Neural progenitor cell (in vitro differentiated cells): ENCODE data around the gene UNC5A. TPM values are rescaled to one million over a fixed set of nuclear protein-coding genes. Genes with fewer than 3 reads are reported as not detected.

Source experiments
- DNase-seq: peaks from one replicate; pipeline ENCODE4 v3.0.0-alpha.2; 2016; ENCODE audit warnings: low spot score
- H2AFZ ChIP-seq: fragments of 200-600 bp; sonication (generic); replicated peaks from 2 replicates; pipeline ENCODE4 v1.6.1; 2016; ENCODE audit warnings: antibody characterized with exemption
- H3F3A ChIP-seq: fragments of 200-600 bp; sonication (generic); 2 replicates; pipeline ENCODE4 v1.6.1; 2016; ENCODE audit warnings: antibody characterized with exemption, low read depth
- H3K27ac ChIP-seq: fragments of 200-600 bp; sonication (generic); 2 replicates; pipeline ENCODE4 v1.5.1; 2016; ENCODE audit warnings: mild to moderate bottlenecking
- H3K27me3 ChIP-seq: fragments of 200-600 bp; sonication (generic); 2 replicates; pipeline ENCODE4 v1.6.1; 2016; ENCODE audit warnings: mild to moderate bottlenecking, moderate library complexity
- H3K36me3 ChIP-seq: fragments of 200-600 bp; sonication (generic); 2 replicates; pipeline ENCODE4 v1.5.1; 2016
- H3K4me1 ChIP-seq: fragments of 200-600 bp; sonication (generic); 2 replicates; pipeline ENCODE4 v1.6.1; 2016; ENCODE audit warnings: mixed run types
- H3K4me2 ChIP-seq: fragments of 200-600 bp; sonication (generic); 2 replicates; pipeline ENCODE4 v1.6.1; 2016
- H3K4me3 ChIP-seq: fragments of 200-600 bp; sonication (generic); 2 replicates; pipeline ENCODE4 v1.5.1; 2016
- H3K79me2 ChIP-seq: fragments of 200-600 bp; sonication (generic); 2 replicates; pipeline ENCODE4 v1.6.1; 2016; ENCODE audit warnings: low read depth
- H3K9ac ChIP-seq: fragments of 200-600 bp; sonication (generic); 2 replicates; pipeline ENCODE4 v1.6.1; 2016
- H3K9me3 ChIP-seq: fragments of 200-600 bp; sonication (generic); 2 replicates; pipeline ENCODE4 v1.5.1; 2016; ENCODE audit warnings: low read depth
- H4K20me1 ChIP-seq: fragments of 200-600 bp; sonication (generic); 2 replicates; pipeline ENCODE4 v1.6.1; 2016; ENCODE audit warnings: low read depth
- H3K27ac Mint-ChIP-seq: 3 replicates; pipeline ENCODE4 v1.8.0; 2021; ENCODE audit warnings: mixed read lengths
- H3K27me3 Mint-ChIP-seq: 2 replicates; pipeline ENCODE4 v1.8.0; 2022; ENCODE audit warnings: low read depth, mild to moderate bottlenecking, inconsistent platforms, moderate library complexity, mixed read lengths; ENCODE audit not compliant: insufficient read depth
- H3K36me3 Mint-ChIP-seq: 3 replicates; pipeline ENCODE4 v1.8.0; 2021; ENCODE audit warnings: mixed read lengths
- H3K4me1 Mint-ChIP-seq: 3 replicates; pipeline ENCODE4 v1.8.0; 2021; ENCODE audit warnings: mixed read lengths
- H3K4me3 Mint-ChIP-seq: 3 replicates; pipeline ENCODE4 v1.8.0; 2021; ENCODE audit warnings: mild to moderate bottlenecking, moderate library complexity, mixed read lengths
- H3K9me3 Mint-ChIP-seq: 3 replicates; pipeline ENCODE4 v1.8.0; 2020; ENCODE audit warnings: mixed read lengths
- CTCF ChIP-seq: fragments of 200-600 bp; sonication (generic); IDR thresholded peaks from 2 replicates; pipeline ENCODE4 v1.5.1; 2017; ENCODE audit warnings: antibody characterized with exemption, mild to moderate bottlenecking
- EZH2 ChIP-seq: fragments of 200-600 bp; sonication (generic); IDR thresholded peaks from 2 replicates; pipeline ENCODE4 v1.6.1; 2017; ENCODE audit warnings: antibody characterized with exemption, mild to moderate bottlenecking, moderate library complexity
- EZH2phosphoT487 ChIP-seq: fragments of 200-600 bp; sonication (generic); IDR thresholded peaks from 2 replicates; pipeline ENCODE4 v1.6.1; 2017; ENCODE audit warnings: antibody characterized with exemption
- total RNA-seq: library from RNA; depleted of rRNA; stranded (reverse); fragments of >200 nt; gene quantifications from 2 replicates; pipeline ENCODE4 v1.2.3, GENCODE V29; 2015; ENCODE audit warnings: low replicate concordance

Gene UNC5A
- total RNA-seq, 1 donor from 2014 or later, result 1.2 TPM

- H4K20me1 ChIP-seq, result peaks cover 3% of the 10 kb centered on the region
- H3K9me3 Mint-ChIP-seq, result no peaks in the 10 kb centered on the region
- H3K4me3 ChIP-seq, result peak overlapping the region; percentile 64
- peak overlapping the region; percentile 96 for H2AFZ ChIP-seq
- H3K9me3 ChIP-seq, result no peaks in the 10 kb centered on the region
- H3K4me2 ChIP-seq, result peak overlapping the region; percentile 91
- peaks cover 29% of the 10 kb centered on the region for H3K4me1 Mint-ChIP-seq
- H3K27me3 ChIP-seq, result peaks cover 7% of the 10 kb centered on the region
- H3K27ac ChIP-seq, result no peak overlapping the region
- peak overlapping the region; percentile 82 for H3K4me3 Mint-ChIP-seq
- H3F3A ChIP-seq, result peaks cover 30% of the 10 kb centered on the region
- no peaks in the 10 kb centered on the region for H3K36me3 Mint-ChIP-seq
- H3K79me2 ChIP-seq, result no peaks in the 10 kb centered on the region
- no peaks in the 10 kb centered on the region for H3K36me3 ChIP-seq
- peaks cover 51% of the 10 kb centered on the region for H3K27me3 Mint-ChIP-seq
- H3K4me1 ChIP-seq, result peaks cover 45% of the 10 kb centered on the region
- DNase-seq, result peak; percentile 89
- H3K9ac ChIP-seq, result no peak overlapping the region
- TF ChIP-seq EZH2phosphoT487 (no peak), CTCF (no peak), EZH2 (no peak)
- no peak overlapping the region for H3K27ac Mint-ChIP-seq
Observed at GRCh38 chr5:176817369-176817840, 7.0 kb downstream of the UNC5A start.

- peaks cover 2% of the 10 kb centered on the region for H3K27me3 ChIP-seq
- peak overlapping the region; percentile 80 for H3K4me3 Mint-ChIP-seq
- no peak overlapping the region for H3K9ac ChIP-seq
- H3K27ac Mint-ChIP-seq, result no peak overlapping the region
- peaks cover 42% of the 10 kb centered on the region for H3K4me1 ChIP-seq
- peak overlapping the region; percentile 64 for H3K4me3 ChIP-seq
- no peaks in the 10 kb centered on the region for H3K9me3 ChIP-seq
- H2AFZ ChIP-seq, result peak overlapping the region; percentile 96
- no peaks in the 10 kb centered on the region for H3K79me2 ChIP-seq
- peak; percentile 95 for DNase-seq
- H3K36me3 ChIP-seq, result no peaks in the 10 kb centered on the region
- H3K4me1 Mint-ChIP-seq, result peaks cover 34% of the 10 kb centered on the region
- H4K20me1 ChIP-seq, result no peaks in the 10 kb centered on the region
- no peaks in the 10 kb centered on the region for H3K9me3 Mint-ChIP-seq
- H3K4me2 ChIP-seq, result peak overlapping the region; percentile 91
- peaks cover 30% of the 10 kb centered on the region for H3F3A ChIP-seq
- H3K27me3 Mint-ChIP-seq, result peaks cover 53% of the 10 kb centered on the region
- TF ChIP-seq EZH2 (peak; percentile 18), CTCF (peak; percentile 65), EZH2phosphoT487 (no peak)
- H3K27ac ChIP-seq, result no peak overlapping the region
- H3K36me3 Mint-ChIP-seq, result no peaks in the 10 kb centered on the region
Observed at GRCh38 chr5:176817841-176818377, 7.5 kb downstream of the UNC5A start.

DNA sequence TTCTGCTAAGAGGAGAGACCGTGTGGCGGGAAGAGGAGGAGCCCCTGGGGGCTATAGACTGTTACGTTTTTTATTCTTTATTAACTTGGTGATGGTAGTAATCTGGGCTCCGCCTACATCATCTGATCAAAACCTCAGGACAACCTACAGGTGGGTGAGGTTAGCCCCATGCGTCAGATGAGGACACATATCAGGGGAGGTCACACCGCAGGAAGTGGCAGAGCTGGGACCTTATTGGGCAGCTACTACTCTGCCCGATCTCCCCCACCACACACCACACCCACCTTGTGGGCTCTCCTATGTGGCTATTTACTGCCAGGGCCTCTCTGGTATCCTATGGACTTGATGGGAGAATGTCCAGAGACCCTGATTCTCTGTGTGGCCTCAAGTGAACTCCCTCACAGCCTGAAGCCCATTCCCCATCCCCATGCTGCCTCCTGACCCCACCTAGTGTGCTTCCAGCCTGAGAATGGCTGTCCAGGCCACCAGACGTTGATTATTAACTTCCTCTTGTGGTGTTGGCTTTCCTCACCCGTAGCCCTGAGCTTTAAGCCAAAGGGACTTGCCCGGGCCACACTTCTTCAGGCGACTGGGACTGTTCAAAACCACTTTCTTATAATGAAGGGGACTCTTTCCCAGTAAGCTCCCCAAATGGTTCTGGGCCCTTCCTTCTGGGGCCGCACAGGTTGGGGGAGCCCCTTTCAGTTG lies 8.2 kb downstream of the UNC5A start:
- Histone ChIP-seq H3K27me3 (no peaks in the 10 kb centered on the region), H3K4me2 (peak overlapping the region; percentile 91), H3K36me3 (no peaks in the 10 kb centered on the region), H3K9ac (no peak overlapping the region), H3K9me3 (no peaks in the 10 kb centered on the region), H3K79me2 (no peaks in the 10 kb centered on the region), H3K27ac (no peak overlapping the region), H3K4me1 (peaks cover 35% of the 10 kb centered on the region), H3K4me3 (peak overlapping the region; percentile 64), H3F3A (peaks cover 30% of the 10 kb centered on the region), H2AFZ (peak overlapping the region; percentile 96), H4K20me1 (no peaks in the 10 kb centered on the region)
- no peaks in the 10 kb centered on the region for H3K36me3 Mint-ChIP-seq
- DNase-seq, result no peak
- H3K27ac Mint-ChIP-seq, result no peak overlapping the region
- H3K4me1 Mint-ChIP-seq, result peaks cover 36% of the 10 kb centered on the region
- no peaks in the 10 kb centered on the region for H3K9me3 Mint-ChIP-seq
- no peak for TF ChIP-seq EZH2phosphoT487
- no peak for TF ChIP-seq CTCF
- TF ChIP-seq EZH2, result no peak
- peaks cover 58% of the 10 kb centered on the region for H3K27me3 Mint-ChIP-seq
- H3K4me3 Mint-ChIP-seq, result peak overlapping the region; percentile 80
